Right lobe of liver (tissue), 4 donors: Measurements from ENCODE around the gene RNF157.

Source experiments
- POLR2A ChIP-seq: fragments of 450-650 bp; IDR thresholded peaks from one replicate; pipeline ENCODE4 v1.6.1; 2017; ENCODE audit warnings: antibody characterized with exemption, mild to moderate bottlenecking
- TF ChIP-seq, protein P1 (sequence below), 4 donors: fragments of 200-600 bp in 3 of 4; fragments of 450-650 bp in 1 of 4; IDR thresholded peaks; one replicate each; pipeline versions ENCODE4 v1.5.1 to v1.8.0; 2016 to 2022; ENCODE audit warnings: antibody characterized with exemption in 4 of 4, mild to moderate bottlenecking in 2 of 4
- donor health status: DM: no; HTN: no; CAD: no.
- donor health status: DM: no; HTN: no; CAD: no.
- donor health status: DM: no; HTN: yes; CAD: no.

- TF ChIP-seq, protein P1, sequence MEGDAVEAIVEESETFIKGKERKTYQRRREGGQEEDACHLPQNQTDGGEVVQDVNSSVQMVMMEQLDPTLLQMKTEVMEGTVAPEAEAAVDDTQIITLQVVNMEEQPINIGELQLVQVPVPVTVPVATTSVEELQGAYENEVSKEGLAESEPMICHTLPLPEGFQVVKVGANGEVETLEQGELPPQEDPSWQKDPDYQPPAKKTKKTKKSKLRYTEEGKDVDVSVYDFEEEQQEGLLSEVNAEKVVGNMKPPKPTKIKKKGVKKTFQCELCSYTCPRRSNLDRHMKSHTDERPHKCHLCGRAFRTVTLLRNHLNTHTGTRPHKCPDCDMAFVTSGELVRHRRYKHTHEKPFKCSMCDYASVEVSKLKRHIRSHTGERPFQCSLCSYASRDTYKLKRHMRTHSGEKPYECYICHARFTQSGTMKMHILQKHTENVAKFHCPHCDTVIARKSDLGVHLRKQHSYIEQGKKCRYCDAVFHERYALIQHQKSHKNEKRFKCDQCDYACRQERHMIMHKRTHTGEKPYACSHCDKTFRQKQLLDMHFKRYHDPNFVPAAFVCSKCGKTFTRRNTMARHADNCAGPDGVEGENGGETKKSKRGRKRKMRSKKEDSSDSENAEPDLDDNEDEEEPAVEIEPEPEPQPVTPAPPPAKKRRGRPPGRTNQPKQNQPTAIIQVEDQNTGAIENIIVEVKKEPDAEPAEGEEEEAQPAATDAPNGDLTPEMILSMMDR (IDR thresholded peaks at IDR 0.05): no peak
- TF ChIP-seq POLR2A: no peak
Measured at GRCh38 chr17:76263896-76264295, 23.6 kb upstream of the RNF157 start.
